ENCODE results near the gene NCOA7. TPM values are rescaled to one million over a fixed set of nuclear protein-coding genes. Genes with fewer than 3 reads are reported as not detected.

NCOA7 gene
- total RNA-seq, 1 experiment from 2014 or later, result 9.4 TPM

- no peak overlapping the region for H3K4ac ChIP-seq (ENCODE audit: low read depth, low read length)
- no peaks in the 10 kb centered on the region for H3K23me2 ChIP-seq (ENCODE audit: insufficient read length, low read depth, low read length, poor library complexity, severe bottlenecking)
- H2BK120ac ChIP-seq (ENCODE audit: low read depth, low read length, poor library complexity, severe bottlenecking), result no peak overlapping the region
- H4K91ac ChIP-seq (ENCODE audit: insufficient read length, low read depth, low read length), result no peak overlapping the region
- H3K14ac ChIP-seq (ENCODE audit: insufficient read depth, low read length), result no peak overlapping the region
- no peak overlapping the region for H2BK5ac ChIP-seq (ENCODE audit: insufficient read length, low read length)
- H3K56ac ChIP-seq (ENCODE audit: insufficient read length, low read depth, low read length), result no peak overlapping the region
- H3K9me3 ChIP-seq (ENCODE audit: control insufficient read depth, low read depth, low read length), result no peaks in the 10 kb centered on the region
- no peak overlapping the region for H3K23ac ChIP-seq (ENCODE audit: insufficient read length, low read depth, low read length)
- Mint-ChIP-seq H3K4me3 (no peak overlapping the region), H3K27ac (no peak overlapping the region), H3K4me1 (peaks cover 0 to 3% of the 10 kb centered on the region in 2 experiments; a peak in 2 of 4 replicates), H3K27me3 (ENCODE audit: low read depth) (no peaks in the 10 kb centered on the region), H3K9me3 (no peaks in the 10 kb centered on the region), H3K36me3 (ENCODE audit: insufficient read depth in 1 of 3, low read depth in 3 of 3) (no peaks in the 10 kb centered on the region; a peak in 2 of 7 replicates)
- H3K27ac ChIP-seq (ENCODE audit: insufficient read length, low read depth, low read length), result no peak overlapping the region
- no peak overlapping the region for H4K5ac ChIP-seq (ENCODE audit: insufficient read length, low read depth, low read length)
- no CpG with 5 or more reads among the region's 3 CpGs for WGBS (ENCODE audit: extremely low coverage, insufficient read length, low lambda C conversion rate)
- no peak for DNase-seq
- H2BK15ac ChIP-seq (ENCODE audit: low read depth, low read length), result no peak overlapping the region
- no peaks in the 10 kb centered on the region for H4K20me1 ChIP-seq (ENCODE audit: control insufficient read depth, insufficient read depth, insufficient read length)
- H2AFZ ChIP-seq (ENCODE audit: low read length), result no peak overlapping the region
- no peaks in the 10 kb centered on the region for H3K79me2 ChIP-seq (ENCODE audit: insufficient read depth, low read length)
- TF ChIP-seq, protein P1, sequence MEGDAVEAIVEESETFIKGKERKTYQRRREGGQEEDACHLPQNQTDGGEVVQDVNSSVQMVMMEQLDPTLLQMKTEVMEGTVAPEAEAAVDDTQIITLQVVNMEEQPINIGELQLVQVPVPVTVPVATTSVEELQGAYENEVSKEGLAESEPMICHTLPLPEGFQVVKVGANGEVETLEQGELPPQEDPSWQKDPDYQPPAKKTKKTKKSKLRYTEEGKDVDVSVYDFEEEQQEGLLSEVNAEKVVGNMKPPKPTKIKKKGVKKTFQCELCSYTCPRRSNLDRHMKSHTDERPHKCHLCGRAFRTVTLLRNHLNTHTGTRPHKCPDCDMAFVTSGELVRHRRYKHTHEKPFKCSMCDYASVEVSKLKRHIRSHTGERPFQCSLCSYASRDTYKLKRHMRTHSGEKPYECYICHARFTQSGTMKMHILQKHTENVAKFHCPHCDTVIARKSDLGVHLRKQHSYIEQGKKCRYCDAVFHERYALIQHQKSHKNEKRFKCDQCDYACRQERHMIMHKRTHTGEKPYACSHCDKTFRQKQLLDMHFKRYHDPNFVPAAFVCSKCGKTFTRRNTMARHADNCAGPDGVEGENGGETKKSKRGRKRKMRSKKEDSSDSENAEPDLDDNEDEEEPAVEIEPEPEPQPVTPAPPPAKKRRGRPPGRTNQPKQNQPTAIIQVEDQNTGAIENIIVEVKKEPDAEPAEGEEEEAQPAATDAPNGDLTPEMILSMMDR (conservative IDR thresholded peaks at IDR 0.05), result no peak
- no peak overlapping the region for H3T11ph ChIP-seq (ENCODE audit: low read length)
- H2BK12ac ChIP-seq (ENCODE audit: insufficient read length, low read depth, low read length), result no peak overlapping the region
- no peaks in the 10 kb centered on the region for H3K4me1 ChIP-seq (ENCODE audit: insufficient read depth, low read length)
- H3K9ac ChIP-seq (ENCODE audit: extremely low read depth, insufficient read length, low read length), result no peak overlapping the region
- no peak overlapping the region for H2AK5ac ChIP-seq (ENCODE audit: insufficient read length, low read length)
- no peaks in the 10 kb centered on the region for H3K27me3 ChIP-seq (ENCODE audit: insufficient read depth, low read length)
- H4K8ac ChIP-seq (replicated peaks; ENCODE audit: insufficient read length, low read depth, low read length), result no peak overlapping the region
- no peak overlapping the region for H3K4me2 ChIP-seq (ENCODE audit: insufficient read depth, insufficient read length, low read length)
- no peaks in the 10 kb centered on the region for H3K79me1 ChIP-seq (ENCODE audit: insufficient read depth, low read depth, low read length, poor library complexity, severe bottlenecking)
- H2BK20ac ChIP-seq (ENCODE audit: low read depth, low read length, poor library complexity, severe bottlenecking), result no peak overlapping the region
- H3K18ac ChIP-seq (ENCODE audit: insufficient read length, low read depth, low read length), result no peak overlapping the region
Measured at GRCh38 chr6:125904871-125905270, 114.1 kb downstream of the NCOA7 start.
